ENCODE measurements around the gene ACTL6B. TPM values are rescaled to one million over a fixed set of nuclear protein-coding genes. Genes with fewer than 3 reads are reported as not detected.

Gene ACTL6B
- total and polyA plus RNA-seq, 2 of the 13 experiments (the other 11 are each of a cell fraction or from before 2014, with no cell fraction given): not detected

DNA sequence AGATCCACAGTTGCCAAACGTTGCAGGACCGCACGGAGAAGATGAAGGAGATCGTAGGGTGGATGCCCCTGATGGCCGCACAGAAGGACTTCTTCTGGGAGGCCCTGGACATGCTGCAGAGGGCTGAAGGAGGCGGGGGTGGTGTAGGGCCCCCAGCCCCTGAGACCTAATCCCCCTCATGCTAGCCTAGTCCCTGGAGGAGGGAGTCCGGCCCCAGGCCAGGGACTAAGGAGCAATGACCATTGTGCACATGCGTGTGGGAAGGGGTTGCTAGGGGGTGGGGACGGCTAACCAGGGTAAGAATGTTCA lies 55.6 kb downstream of the ACTL6B start:
- BruUV-seq (replicated peaks): no TSS peak
- Histone ChIP-seq H3K27ac (ENCODE audit: extremely low read length, insufficient read depth, low read length) (no peak overlapping the region), H3K79me2 (ENCODE audit: insufficient read depth, low read length) (no peaks in the 10 kb centered on the region), H3K27me3 (ENCODE audit: control insufficient read depth in 1 of 2, insufficient read depth in 2 of 2, low read length in 2 of 2) (peaks cover 2 to 6% of the 10 kb centered on the region in 2 experiments; a peak in 1 of 5 replicates), H2AFZ (ENCODE audit: low read length) (no peak overlapping the region), H3K4me3 (replicated peaks in 1 of 3; ENCODE audit: insufficient read depth in 1 of 3, low read depth in 2 of 3, low read length in 3 of 3) (no peak overlapping the region; a peak in 1 of 6 replicates), H3K9ac (ENCODE audit: insufficient read depth, low read depth, low read length) (no peak overlapping the region), H3K4me2 (ENCODE audit: low read depth, low read length) (peak overlapping the region; percentile 64; the same call in 1 of the 2 replicates), H4K20me1 (ENCODE audit: insufficient read depth, low read length) (no peaks in the 10 kb centered on the region), H3K4me1 (ENCODE audit: insufficient read depth, low read length) (peaks cover 44% of the 10 kb centered on the region), H3K9me3 (ENCODE audit: low read length) (no peaks in the 10 kb centered on the region), H3K36me3 (replicated peaks in 1 of 2; ENCODE audit: control insufficient read depth in 1 of 2, insufficient read depth in 2 of 2, low read length in 2 of 2) (no peaks in the 10 kb centered on the region)
- 30% methylated on average over 8 of the region's 9 CpGs for WGBS (ENCODE audit: low lambda C conversion rate)
- DNase-seq (ENCODE audit: low spot score): no peak
- FAIRE-seq: no peak
- CTCF ChIA-PET (ENCODE audit: low intra/inter-chr PET ratio, low total read pairs): no interaction called here
- POLR2A ChIA-PET: no interaction called here
- TF ChIP-seq GPBP1L1 (CRISPR knock-in tag; IDR thresholded peaks at IDR 0.05) (no peak), DZIP1 (CRISPR knock-in tag; IDR thresholded peaks at IDR 0.05) (no peak), ETV5 (CRISPR knock-in tag; IDR thresholded peaks at IDR 0.05; ENCODE audit: borderline replicate concordance) (0 out of 2 replicates have a peak, but pooled peaks have one; percentile 1), ZNF501 (CRISPR knock-in tag; IDR thresholded peaks at IDR 0.05) (peak; percentile 2; the same call in 1 of the 2 replicates)
- intact Hi-C loops (cut with micrococcal nuclease; ENCODE audit: unreplicated experiment): no loop called here
- no peak for ATAC-seq
- in situ Hi-C loops (cut with HindIII; ENCODE audit: extremely low pct_ligation_motif_present, low pct_unique_long_range_greater_than_20kb): no loop called here
